ENCODE measurements around the gene NDUFS7. TPM values are rescaled to one million over a fixed set of nuclear protein-coding genes. Genes with fewer than 3 reads are reported as not detected.

The NDUFS7 gene
- 100 to 1,000 TPM; 124 to 191 (median 165) TPM for total RNA-seq

DNA sequence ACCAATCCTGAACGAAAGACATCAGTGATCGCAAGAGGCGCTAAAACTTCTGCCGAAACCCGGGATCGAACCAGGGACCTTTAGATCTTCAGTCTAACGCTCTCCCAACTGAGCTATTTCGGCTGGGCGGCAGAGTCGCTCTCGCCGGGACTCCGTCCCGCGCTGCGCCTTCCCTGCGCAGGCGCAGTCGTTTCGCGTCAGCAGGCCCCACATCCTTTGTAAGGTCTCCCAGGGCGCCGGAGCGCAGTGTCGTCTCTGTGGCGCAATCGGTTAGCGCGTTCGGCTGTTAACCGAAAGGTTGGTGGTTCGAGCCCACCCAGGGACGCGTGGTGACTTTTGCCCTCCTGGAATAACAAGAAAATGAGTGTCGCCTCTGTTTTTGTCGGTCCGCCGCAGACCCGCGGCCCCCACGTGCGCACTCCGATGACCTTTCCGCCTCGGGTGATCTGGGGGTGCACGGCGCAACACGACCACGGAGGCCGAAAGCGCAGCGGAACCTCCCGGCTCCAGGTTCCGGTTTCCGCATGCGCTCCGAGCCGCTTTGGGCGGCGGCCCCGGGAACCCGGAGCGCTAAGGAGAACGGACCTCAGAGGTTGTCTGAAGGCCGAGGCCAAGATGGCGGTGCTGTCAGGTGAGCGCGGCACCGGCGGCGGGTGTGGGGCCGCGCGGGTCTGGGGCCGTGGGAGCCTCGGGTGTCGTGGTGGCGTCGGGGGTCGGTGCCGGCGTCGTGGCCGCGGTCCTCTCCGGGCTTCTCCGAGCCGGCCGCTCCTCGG lies at the start of gene NDUFS7:
NDUFS7 (plus strand) TSS at position 596 of the 773 bp plus-strand sequence; CDS start at position 616, 20 bp downstream.
- peak within 1 kb of the TSS; percentile 86 to 94 (median 92) for H3K27ac ChIP-seq
- H3K36me3 ChIP-seq: peaks cover under 1 to 25% (median 6%) of the 10 kb centered on the region in 3 donors
- no peaks in the 10 kb centered on the region for H3K9me3 ChIP-seq
- peak within 1 kb of the TSS; percentile 77 to 93 (median 80) for H3K4me3 ChIP-seq
- no peaks in the 10 kb centered on the region for H3K27me3 ChIP-seq
- peak; percentile 53 for DNase-seq
- peaks cover 33 to 55% (median 35%) of the 10 kb centered on the region in 3 donors for H3K4me1 ChIP-seq
- 0% methylated on average over 7 to 10 of the region's 90 CpGs for WGBS, 2 donors
- intact Hi-C loops (cut with DNase I): no loop called here
- TF ChIP-seq POLR2A (IDR thresholded peaks at IDR 0.05): peak in 3 of 4 donors; percentile 39 to 75 (median 63)
- TF ChIP-seq, protein P1, sequence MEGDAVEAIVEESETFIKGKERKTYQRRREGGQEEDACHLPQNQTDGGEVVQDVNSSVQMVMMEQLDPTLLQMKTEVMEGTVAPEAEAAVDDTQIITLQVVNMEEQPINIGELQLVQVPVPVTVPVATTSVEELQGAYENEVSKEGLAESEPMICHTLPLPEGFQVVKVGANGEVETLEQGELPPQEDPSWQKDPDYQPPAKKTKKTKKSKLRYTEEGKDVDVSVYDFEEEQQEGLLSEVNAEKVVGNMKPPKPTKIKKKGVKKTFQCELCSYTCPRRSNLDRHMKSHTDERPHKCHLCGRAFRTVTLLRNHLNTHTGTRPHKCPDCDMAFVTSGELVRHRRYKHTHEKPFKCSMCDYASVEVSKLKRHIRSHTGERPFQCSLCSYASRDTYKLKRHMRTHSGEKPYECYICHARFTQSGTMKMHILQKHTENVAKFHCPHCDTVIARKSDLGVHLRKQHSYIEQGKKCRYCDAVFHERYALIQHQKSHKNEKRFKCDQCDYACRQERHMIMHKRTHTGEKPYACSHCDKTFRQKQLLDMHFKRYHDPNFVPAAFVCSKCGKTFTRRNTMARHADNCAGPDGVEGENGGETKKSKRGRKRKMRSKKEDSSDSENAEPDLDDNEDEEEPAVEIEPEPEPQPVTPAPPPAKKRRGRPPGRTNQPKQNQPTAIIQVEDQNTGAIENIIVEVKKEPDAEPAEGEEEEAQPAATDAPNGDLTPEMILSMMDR (IDR thresholded peaks at IDR 0.05): peak in 4 of 6 experiments; percentile 25 to 60 (median 48)

DNA sequence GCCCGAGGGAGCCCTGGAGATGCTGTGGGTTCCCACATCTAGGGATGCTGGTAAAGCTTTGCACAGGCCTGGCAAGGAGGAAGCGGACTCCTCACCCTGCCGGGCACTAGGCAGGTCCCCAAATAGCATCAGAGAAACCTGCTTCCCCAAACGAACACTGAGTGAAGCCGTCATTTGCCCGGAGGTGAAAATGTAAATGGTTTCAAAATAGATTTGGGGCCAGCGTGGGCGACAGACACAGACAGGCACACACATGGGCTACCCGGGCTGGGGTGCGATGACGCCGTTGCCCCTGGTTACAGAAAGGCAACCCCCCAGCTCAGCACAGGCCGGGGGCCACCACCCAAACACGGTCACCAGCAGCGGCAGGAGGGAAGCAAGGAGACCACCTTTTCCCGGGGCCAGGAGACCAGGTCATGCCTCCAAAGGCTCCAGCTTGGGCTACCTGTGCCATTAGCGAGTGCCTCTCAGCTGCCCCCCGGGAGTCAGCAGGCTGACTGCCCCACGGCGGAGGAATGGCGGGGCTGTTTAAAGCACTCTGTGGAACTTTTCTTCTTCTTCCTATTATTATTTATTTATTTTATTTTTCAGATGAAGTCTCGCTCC lies 47.5 kb upstream of the NDUFS7 start:
- no peak for DNase-seq
- WGBS, 2 donors: 82 to 95% methylated on average over 12 to 14 of the region's 22 CpGs
- Histone ChIP-seq H3K27me3 (peaks cover 0 to 14% (median 0%) of the 10 kb centered on the region in 4 donors), H3K36me3 (no peaks in the 10 kb centered on the region), H3K9me3 (no peaks in the 10 kb centered on the region), H3K4me1 (no peaks in the 10 kb centered on the region), H3K4me3 (no peak overlapping the region), H3K27ac (no peak overlapping the region)
- TF ChIP-seq POLR2A (IDR thresholded peaks at IDR 0.05): no peak
- intact Hi-C loops (cut with DNase I): no loop called here

DNA sequence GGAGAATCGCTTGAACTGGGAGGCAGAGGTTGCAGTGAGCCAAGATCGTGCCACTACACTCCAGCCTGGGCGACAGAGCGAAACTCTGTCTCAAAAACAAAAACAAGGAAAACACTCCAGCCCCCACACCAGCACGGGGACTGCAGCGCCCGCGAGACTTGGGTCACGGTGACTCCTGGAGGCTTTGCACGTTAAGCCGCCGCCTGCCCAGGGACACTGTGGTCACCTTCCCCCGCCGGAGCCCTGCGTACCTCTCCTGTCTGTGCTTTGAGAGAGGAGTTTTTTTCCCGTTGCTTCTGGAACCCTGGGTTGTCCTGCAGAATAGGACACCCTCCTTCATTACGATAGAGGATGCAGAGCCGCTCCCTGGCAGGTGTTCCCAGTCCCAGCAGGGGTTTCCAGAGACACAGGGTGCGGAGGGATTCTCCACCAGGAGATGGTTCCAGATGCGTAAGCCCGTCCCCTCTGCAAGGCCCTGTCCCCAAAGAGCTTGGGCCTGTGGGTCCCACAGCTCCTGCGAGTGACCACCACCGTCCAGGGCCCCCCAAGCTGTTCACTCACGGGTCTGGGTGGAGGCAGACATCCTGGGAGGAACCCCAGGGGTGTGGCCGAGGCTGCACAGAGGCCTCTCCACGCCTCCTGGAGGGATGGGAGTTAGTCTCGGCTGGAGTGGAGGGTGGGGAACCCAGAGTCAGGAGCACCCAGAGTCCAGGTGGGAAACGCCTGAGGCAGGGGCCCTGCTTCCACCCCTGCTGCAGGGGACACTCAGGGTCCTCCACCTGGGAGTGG lies 42.8 kb upstream of the NDUFS7 start:
- intact Hi-C loops (cut with DNase I): no loop called here
- TF ChIP-seq, protein P1 (IDR thresholded peaks at IDR 0.05): no peak
- TF ChIP-seq POLR2A (IDR thresholded peaks at IDR 0.05): no peak
- Histone ChIP-seq H3K27ac (no peak overlapping the region), H3K4me1 (no peaks in the 10 kb centered on the region), H3K27me3 (peaks cover 0 to 4% (median 0%) of the 10 kb centered on the region in 4 donors), H3K36me3 (no peaks in the 10 kb centered on the region), H3K4me3 (no peak overlapping the region), H3K9me3 (no peaks in the 10 kb centered on the region)
- no peak for DNase-seq
- 75 to 78% methylated on average over 9 to 17 of the region's 28 CpGs for WGBS, 2 donors

DNA sequence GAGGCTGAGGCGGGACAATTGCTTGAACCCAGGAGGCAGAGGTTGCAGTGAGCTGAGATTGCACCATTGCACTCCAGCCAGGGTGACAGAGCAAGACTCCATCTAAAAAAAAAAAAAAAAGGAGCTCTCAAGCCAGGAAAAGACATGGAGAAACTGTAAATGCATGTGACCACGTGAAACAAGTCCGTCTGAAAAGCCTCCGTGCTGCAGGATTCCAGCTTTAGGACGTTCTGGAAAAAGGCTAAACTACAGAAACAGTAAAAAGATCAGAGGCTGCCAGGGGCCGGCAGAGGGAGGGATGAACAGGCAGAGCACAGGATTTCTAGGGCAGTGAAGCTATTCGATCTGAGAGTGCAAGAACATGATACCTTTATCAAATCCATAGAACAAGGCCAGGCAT lies 40.7 kb upstream of the NDUFS7 start:
- H3K4me3 ChIP-seq: no peak overlapping the region
- no peaks in the 10 kb centered on the region for H3K9me3 ChIP-seq
- H3K4me1 ChIP-seq: no peaks in the 10 kb centered on the region
- no peaks in the 10 kb centered on the region for H3K36me3 ChIP-seq
- no peak for DNase-seq
- TF ChIP-seq POLR2A (IDR thresholded peaks at IDR 0.05): no peak
- H3K27ac ChIP-seq: no peak overlapping the region
- 34 to 38% methylated on average over 7 of the region's 7 CpGs for WGBS, 2 donors
- peaks cover 0 to under 1% (median 0%) of the 10 kb centered on the region in 4 donors for H3K27me3 ChIP-seq
- intact Hi-C loops (cut with DNase I): no loop called here

DNA sequence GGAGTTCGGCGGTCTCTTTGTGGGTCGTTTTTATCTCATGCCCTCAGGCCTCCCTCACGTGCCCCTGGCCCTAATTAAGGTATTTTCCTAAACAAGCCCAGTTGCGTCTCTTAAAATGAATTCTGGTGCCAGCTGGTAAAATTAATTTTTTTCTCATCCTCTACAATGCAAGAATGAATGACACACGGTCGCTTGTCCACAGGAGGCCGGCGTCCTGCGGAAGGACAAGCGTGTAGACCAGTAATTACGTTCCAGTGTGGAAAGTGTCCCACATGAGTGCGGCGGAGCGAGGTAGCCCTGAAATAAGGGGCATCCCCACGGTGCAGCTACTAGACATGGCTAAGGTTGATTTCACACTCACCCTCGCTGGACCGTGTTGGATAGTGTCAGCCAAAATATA lies 34.5 kb upstream of the NDUFS7 start:
- DNase-seq: no peak
- intact Hi-C loops (cut with DNase I): no loop called here
- TF ChIP-seq POLR2A (IDR thresholded peaks at IDR 0.05): no peak
- TF ChIP-seq, protein P1 (IDR thresholded peaks at IDR 0.05): no peak
- H3K4me1 ChIP-seq: peaks cover 0 to 8% (median 4%) of the 10 kb centered on the region in 3 donors
- WGBS, 2 donors: 74 to 87% methylated on average over 6 to 16 of the region's 18 CpGs
- no peaks in the 10 kb centered on the region for H3K27me3 ChIP-seq
- H3K4me3 ChIP-seq: no peak overlapping the region
- no peaks in the 10 kb centered on the region for H3K36me3 ChIP-seq
- H3K27ac ChIP-seq: no peak overlapping the region
- no peaks in the 10 kb centered on the region for H3K9me3 ChIP-seq

Measured in esophagus squamous epithelium (tissue), 5 donors.